ENCODE measurements around the gene C1QTNF2. TPM values are rescaled to one million over a fixed set of nuclear protein-coding genes. Genes with fewer than 3 reads are reported as not detected.

The C1QTNF2 gene
- total and polyA plus RNA-seq, 2 donors (not counting 1 experiment from before 2014, with no cell fraction given) = not detected

GRCh38 chr5:160310140-160310539 is 60.3 kb downstream of the C1QTNF2 start:
- Mint-ChIP-seq H3K4me3 (no peak overlapping the region), H3K27me3 (peaks cover 56% of the 10 kb centered on the region), H3K9me3 (ENCODE audit: insufficient read depth) (no peaks in the 10 kb centered on the region), H3K27ac (no peak overlapping the region), H3K4me1 (peaks cover 6% of the 10 kb centered on the region)
- DNase-seq (no peak), ATAC-seq (ENCODE audit: low read depth) (no peak)
- Histone ChIP-seq H3K9ac (ENCODE audit: low read length) (no peak overlapping the region), H3K4me3 (ENCODE audit: control extremely low read depth in 1 of 5, extremely low read depth in 1 of 5, insufficient read depth in 1 of 5, low read depth in 2 of 5, low read length in 4 of 5) (no peak overlapping the region), H3K27me3 (replicated peaks in 1 of 4; ENCODE audit: control extremely low read depth in 1 of 4, control insufficient read depth in 3 of 4, insufficient read depth in 4 of 4, low read length in 3 of 4) (peaks cover 0 to 26% (median 17%) of the 10 kb centered on the region in 4 experiments), H3K36me3 (replicated peaks in 1 of 2; ENCODE audit: control extremely low read depth in 1 of 2, control insufficient read depth in 1 of 2, extremely low read depth in 1 of 2, insufficient read depth in 2 of 2, low read length in 1 of 2) (no peaks in the 10 kb centered on the region), H3K79me2 (ENCODE audit: control insufficient read depth, insufficient read depth, low read length) (no peaks in the 10 kb centered on the region), H4K20me1 (ENCODE audit: control insufficient read depth, insufficient read depth, low read length, poor library complexity, severe bottlenecking) (no peaks in the 10 kb centered on the region), H3K4me2 (replicated peaks; ENCODE audit: low read depth, low read length, poor library complexity, severe bottlenecking) (no peak overlapping the region), H3K27ac (ENCODE audit: low read length in 2 of 2) (no peak overlapping the region), H3K9me3 (ENCODE audit: control extremely low read depth in 1 of 3, control insufficient read depth in 2 of 3, insufficient read depth in 1 of 3, low read length in 2 of 3) (no peaks in the 10 kb centered on the region), H3K4me1 (ENCODE audit: control insufficient read depth in 2 of 2, insufficient read depth in 2 of 2, low read length in 2 of 2) (peaks cover 8 to 14% of the 10 kb centered on the region in 2 donors), H2AFZ (ENCODE audit: insufficient read depth, low read depth, low read length, poor library complexity, severe bottlenecking) (no peak overlapping the region)
- intact Hi-C loops (cut with micrococcal nuclease) = no loop called here
- ChIA-PET POLR2A (no interaction called here), CTCF (no interaction called here)
- WGBS (ENCODE audit: insufficient coverage) = 95% methylated on average over 4 of the region's 4 CpGs
- no peak for TF ChIP-seq EZH2 (IDR thresholded peaks at IDR 0.05; ENCODE audit: borderline replicate concordance, insufficient read depth, low read depth, low read length, poor library complexity, severe bottlenecking)
- TF ChIP-seq, protein P1, sequence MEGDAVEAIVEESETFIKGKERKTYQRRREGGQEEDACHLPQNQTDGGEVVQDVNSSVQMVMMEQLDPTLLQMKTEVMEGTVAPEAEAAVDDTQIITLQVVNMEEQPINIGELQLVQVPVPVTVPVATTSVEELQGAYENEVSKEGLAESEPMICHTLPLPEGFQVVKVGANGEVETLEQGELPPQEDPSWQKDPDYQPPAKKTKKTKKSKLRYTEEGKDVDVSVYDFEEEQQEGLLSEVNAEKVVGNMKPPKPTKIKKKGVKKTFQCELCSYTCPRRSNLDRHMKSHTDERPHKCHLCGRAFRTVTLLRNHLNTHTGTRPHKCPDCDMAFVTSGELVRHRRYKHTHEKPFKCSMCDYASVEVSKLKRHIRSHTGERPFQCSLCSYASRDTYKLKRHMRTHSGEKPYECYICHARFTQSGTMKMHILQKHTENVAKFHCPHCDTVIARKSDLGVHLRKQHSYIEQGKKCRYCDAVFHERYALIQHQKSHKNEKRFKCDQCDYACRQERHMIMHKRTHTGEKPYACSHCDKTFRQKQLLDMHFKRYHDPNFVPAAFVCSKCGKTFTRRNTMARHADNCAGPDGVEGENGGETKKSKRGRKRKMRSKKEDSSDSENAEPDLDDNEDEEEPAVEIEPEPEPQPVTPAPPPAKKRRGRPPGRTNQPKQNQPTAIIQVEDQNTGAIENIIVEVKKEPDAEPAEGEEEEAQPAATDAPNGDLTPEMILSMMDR (IDR thresholded peaks at IDR 0.05) = no peak

- ChIA-PET POLR2A (no interaction called here), CTCF (no interaction called here)
- Histone ChIP-seq H3K27me3 (replicated peaks in 1 of 4; ENCODE audit: control extremely low read depth in 1 of 4, control insufficient read depth in 3 of 4, insufficient read depth in 4 of 4, low read length in 3 of 4) (peaks cover 0 to 13% (median 9%) of the 10 kb centered on the region in 4 experiments), H4K20me1 (ENCODE audit: control insufficient read depth, insufficient read depth, low read length, poor library complexity, severe bottlenecking) (no peaks in the 10 kb centered on the region), H3K4me2 (replicated peaks; ENCODE audit: low read depth, low read length, poor library complexity, severe bottlenecking) (no peak overlapping the region), H3K4me1 (ENCODE audit: control insufficient read depth in 2 of 2, insufficient read depth in 2 of 2, low read length in 2 of 2) (peaks cover 3 to 4% of the 10 kb centered on the region in 2 donors), H3K79me2 (ENCODE audit: control insufficient read depth, insufficient read depth, low read length) (no peaks in the 10 kb centered on the region), H3K9ac (ENCODE audit: low read length) (no peak overlapping the region), H3K27ac (ENCODE audit: low read length in 2 of 2) (no peak overlapping the region), H3K4me3 (ENCODE audit: control extremely low read depth in 1 of 5, extremely low read depth in 1 of 5, insufficient read depth in 1 of 5, low read depth in 2 of 5, low read length in 4 of 5) (no peak overlapping the region), H3K36me3 (replicated peaks in 1 of 2; ENCODE audit: control extremely low read depth in 1 of 2, control insufficient read depth in 1 of 2, extremely low read depth in 1 of 2, insufficient read depth in 2 of 2, low read length in 1 of 2) (no peaks in the 10 kb centered on the region), H2AFZ (ENCODE audit: insufficient read depth, low read depth, low read length, poor library complexity, severe bottlenecking) (no peak overlapping the region), H3K9me3 (ENCODE audit: control extremely low read depth in 1 of 3, control insufficient read depth in 2 of 3, insufficient read depth in 1 of 3, low read length in 2 of 3) (no peaks in the 10 kb centered on the region)
- TF ChIP-seq, protein P1 (IDR thresholded peaks at IDR 0.05) = no peak
- no peak for TF ChIP-seq EZH2 (IDR thresholded peaks at IDR 0.05; ENCODE audit: borderline replicate concordance, insufficient read depth, low read depth, low read length, poor library complexity, severe bottlenecking)
- DNase-seq = no peak
- no peak overlapping the region for H3K27ac Mint-ChIP-seq
- H3K9me3 Mint-ChIP-seq (ENCODE audit: insufficient read depth) = no peaks in the 10 kb centered on the region
- H3K4me1 Mint-ChIP-seq = peaks cover 2% of the 10 kb centered on the region
- ATAC-seq (ENCODE audit: low read depth) = no peak
- intact Hi-C loops (cut with micrococcal nuclease) = no loop called here
- peaks cover 57% of the 10 kb centered on the region for H3K27me3 Mint-ChIP-seq
- 100% methylated on average over 2 of the region's 4 CpGs for WGBS (ENCODE audit: insufficient coverage)
- no peak overlapping the region for H3K4me3 Mint-ChIP-seq
These were observed 63.7 kb downstream of the C1QTNF2 start for GRCh38 chr5:160306696-160307095.

All from B cell (primary cell).